ENCODE results near the gene EIF5B. TPM values are rescaled to one million over a fixed set of nuclear protein-coding genes. Genes with fewer than 3 reads are reported as not detected.

The EIF5B gene
- total RNA-seq, 1 experiment from 2014 or later: 58.1 TPM

DNA sequence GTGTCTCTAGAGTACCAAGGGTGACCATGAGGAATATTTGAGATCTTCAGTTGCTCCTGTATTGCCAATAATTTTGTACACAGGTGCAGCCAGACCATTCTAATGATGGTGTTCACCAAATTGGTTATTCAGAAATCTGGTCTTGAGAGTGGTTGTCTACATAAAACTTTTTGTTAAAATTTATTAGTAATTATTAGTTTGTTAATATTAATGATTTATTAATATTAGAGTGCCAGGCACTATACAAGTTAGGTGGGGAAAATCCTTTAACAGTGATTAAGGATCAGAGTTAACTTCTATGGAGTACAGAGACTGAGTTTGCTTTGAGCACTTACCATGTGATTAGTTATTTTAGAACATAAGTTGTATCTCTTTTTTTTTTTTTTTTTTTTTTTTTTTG, 9.0 kb downstream of the EIF5B start:
- no peaks in the 10 kb centered on the region; a peak in 1 of 4 replicates for H3K4me1 Mint-ChIP-seq
- H3K27ac Mint-ChIP-seq: no peak overlapping the region
- no peak overlapping the region for H2BK15ac ChIP-seq (ENCODE audit: low read depth, low read length)
- DNase-seq: no peak
- H3K79me2 ChIP-seq (ENCODE audit: insufficient read depth, low read length): peaks cover 53% of the 10 kb centered on the region; the same call in 1 of the 2 replicates
- H3K27me3 ChIP-seq (ENCODE audit: insufficient read depth, low read length): no peaks in the 10 kb centered on the region
- H3K56ac ChIP-seq (ENCODE audit: insufficient read length, low read depth, low read length): no peak overlapping the region
- no peak overlapping the region for H4K5ac ChIP-seq (ENCODE audit: insufficient read length, low read depth, low read length)
- H4K8ac ChIP-seq (replicated peaks; ENCODE audit: insufficient read length, low read depth, low read length): no peak overlapping the region
- no peak overlapping the region for H2AK5ac ChIP-seq (ENCODE audit: insufficient read length, low read length)
- no peak overlapping the region for H3K9ac ChIP-seq (ENCODE audit: extremely low read depth, insufficient read length, low read length)
- H3K18ac ChIP-seq (ENCODE audit: insufficient read length, low read depth, low read length): no peak overlapping the region
- H3K9me3 Mint-ChIP-seq: no peaks in the 10 kb centered on the region
- peaks cover 0 to 2% (median 0%) of the 10 kb centered on the region in 3 experiments; a peak in 2 of 7 replicates for H3K36me3 Mint-ChIP-seq (ENCODE audit: insufficient read depth in 1 of 3, low read depth in 3 of 3)
- H4K91ac ChIP-seq (ENCODE audit: insufficient read length, low read depth, low read length): no peak overlapping the region
- H3K4me1 ChIP-seq (ENCODE audit: insufficient read depth, low read length): no peaks in the 10 kb centered on the region
- H2BK120ac ChIP-seq (ENCODE audit: low read depth, low read length, poor library complexity, severe bottlenecking): no peak overlapping the region
- no peaks in the 10 kb centered on the region for H3K23me2 ChIP-seq (ENCODE audit: insufficient read length, low read depth, low read length, poor library complexity, severe bottlenecking)
- no peak overlapping the region for H2BK5ac ChIP-seq (ENCODE audit: insufficient read length, low read length)
- H3K4me3 Mint-ChIP-seq: no peak overlapping the region
- H3K9me3 ChIP-seq (ENCODE audit: control insufficient read depth, low read depth, low read length): no peaks in the 10 kb centered on the region
- H3K4me2 ChIP-seq (ENCODE audit: insufficient read depth, insufficient read length, low read length): no peak overlapping the region
- no peak overlapping the region for H3K14ac ChIP-seq (ENCODE audit: insufficient read depth, low read length)
- H3K79me1 ChIP-seq (ENCODE audit: insufficient read depth, low read depth, low read length, poor library complexity, severe bottlenecking): peaks cover 14% of the 10 kb centered on the region
- H2BK20ac ChIP-seq (ENCODE audit: low read depth, low read length, poor library complexity, severe bottlenecking): no peak overlapping the region
- H2AFZ ChIP-seq (ENCODE audit: low read length): no peak overlapping the region
- no peak overlapping the region for H2BK12ac ChIP-seq (ENCODE audit: insufficient read length, low read depth, low read length)
- H3T11ph ChIP-seq (ENCODE audit: low read length): no peak overlapping the region
- no peak for TF ChIP-seq CTCF (conservative IDR thresholded peaks at IDR 0.05)
- H3K27me3 Mint-ChIP-seq (ENCODE audit: low read depth): no peaks in the 10 kb centered on the region
- no peak overlapping the region for H3K27ac ChIP-seq (ENCODE audit: insufficient read length, low read depth, low read length)
- no peaks in the 10 kb centered on the region for H4K20me1 ChIP-seq (ENCODE audit: control insufficient read depth, insufficient read depth, insufficient read length)
- H3K4ac ChIP-seq (ENCODE audit: low read depth, low read length): no peak overlapping the region
- H3K23ac ChIP-seq (ENCODE audit: insufficient read length, low read depth, low read length): no peak overlapping the region
